PC-9 (cell line): ENCODE measurements around the gene ACSL5.

Experiments used
- CTCF ChIP-seq: fragments of 200-600 bp; sonication (generic); conservative IDR thresholded peaks from 2 replicates; pipeline ENCODE4 v1.6.1; 2017; ENCODE audit warnings: mixed run types, antibody characterized with exemption, mild to moderate bottlenecking, moderate library complexity
- EZH2 ChIP-seq: fragments of 200-600 bp; sonication (generic); IDR thresholded peaks from 2 replicates; pipeline ENCODE4 v1.8.0; 2017; ENCODE audit warnings: antibody characterized with exemption, low read depth

GRCh38 chr10:112446055-112446854, 72.3 kb downstream of the ACSL5 start:
- TF ChIP-seq CTCF (no peak), EZH2 (no peak)
